HCT116 (cell line): ENCODE measurements around the gene ANKRA2. TPM values are rescaled to one million over a fixed set of nuclear protein-coding genes. Genes with fewer than 3 reads are reported as not detected.

Source experiments
- ATAC-seq: fragments of 200-7000 bp; cut with Tn5 transposase; 2 replicates; pipeline ENCODE4 v1.9.1; 2020; ENCODE audit warnings: mild to moderate bottlenecking, moderate library complexity
- BruUV-seq: library from RNA; stranded (reverse); fragments of 400-500 nt; replicated peaks from 2 replicates; lab custom pipeline; 2021; lab: Mats Ljungman, UMichigan
- CTCF ChIA-PET: fragments of 300-600 bp; sonication (Branson Sonifier 250); formaldehyde crosslinking; loops from one replicate; lab custom pipeline; 2021; ENCODE audit warnings: antibody characterized with exemption; lab: Charles Lee
- POLR2A ChIA-PET: fragments of 300-600, 350-600 bp; sonication (Branson Sonifier 250); formaldehyde crosslinking; loops from one replicate; lab custom pipeline; 2021; ENCODE audit warnings: antibody characterized with exemption; lab: Charles Lee
- RAD21 ChIA-PET, 2 experiments: fragments of 300-600 bp; sonication (Branson Sonifier 250); formaldehyde crosslinking; loops; one replicate each; lab custom pipeline; 2023; ENCODE audit warnings: low total read pairs in 2 of 2; ENCODE audit not compliant: uncharacterized antibody in 2 of 2, unreplicated experiment in 2 of 2, low non-redundant PET in 1 of 2; lab: Charles Lee
- DNase-seq: peaks from one replicate; pipeline ENCODE4 v3.0.0-alpha.2; 2010; ENCODE audit warnings: low read depth, low spot score
- H2AFZ ChIP-seq: fragments of 200-600 bp; shearing (Covaris generic), sonication (generic); 2 replicates; pipeline ENCODE4 v1.6.1; 2017; ENCODE audit warnings: low read depth, mixed run types, mixed read lengths, antibody characterized with exemption, low read length; ENCODE audit not compliant: poor library complexity, severe bottlenecking
- H3K27ac ChIP-seq: 2 replicates; pipeline ENCODE4 v1.5.1; 2012; ENCODE audit warnings: low read depth, low read length
- H3K27me3 ChIP-seq: fragments of 200-600 bp; sonication (generic); 2 replicates; pipeline ENCODE4 v1.6.1; 2016; ENCODE audit warnings: mixed run types, low read length, mixed read lengths; ENCODE audit not compliant: insufficient read depth
- H3K36me3 ChIP-seq, 2 experiments: fragments of 200-500 bp in 1 of 2; fragments of 200-600 bp in 1 of 2; sonication (Bioruptor generic) in 1 of 2; sonication (generic) in 1 of 2; 2 replicates each; pipeline versions ENCODE4 v1.5.1 to v1.6.1; 2014 to 2016; ENCODE audit warnings: low read length in 2 of 2, inconsistent platforms in 1 of 2, mixed read lengths in 1 of 2, mixed run types in 1 of 2; ENCODE audit not compliant: insufficient read depth in 2 of 2, control insufficient read depth in 1 of 2
- H3K4me1 ChIP-seq, 2 experiments: fragments of 200-600 bp in 1 of 2; sonication (generic) in 1 of 2; 2 replicates each; pipeline versions ENCODE4 v1.5.1 to v1.6.1; 2012 to 2017; ENCODE audit warnings: low read length in 2 of 2, inconsistent platforms in 1 of 2, mild to moderate bottlenecking in 1 of 2, mixed read lengths in 1 of 2, mixed run types in 1 of 2, moderate library complexity in 1 of 2; ENCODE audit not compliant: insufficient read depth in 2 of 2, control insufficient read depth in 1 of 2
- H3K4me2 ChIP-seq: fragments of 200-600 bp; sonication (generic); 2 replicates; pipeline ENCODE4 v1.6.1; 2017; ENCODE audit warnings: mixed run types, low read length, mixed read lengths
- H3K4me3 ChIP-seq, 2 experiments: fragments of 200-600 bp in 1 of 2; sonication (generic) in 1 of 2; replicated peaks in 1 of 2; 2 replicates each; pipeline ENCODE4 v1.5.1; 2011 to 2016; ENCODE audit warnings: low read length in 2 of 2, control low read depth in 1 of 2, low read depth in 1 of 2, mild to moderate bottlenecking in 1 of 2, mixed read lengths in 1 of 2, mixed run types in 1 of 2
- H3K79me2 ChIP-seq: fragments of 200-600 bp; sonication (generic); 2 replicates; pipeline ENCODE4 v1.6.1; 2017; ENCODE audit warnings: mild to moderate bottlenecking, mixed run types, low read length, moderate library complexity, mixed read lengths; ENCODE audit not compliant: insufficient read depth
- H3K9ac ChIP-seq: fragments of 200-600 bp; sonication (generic); 2 replicates; pipeline ENCODE4 v1.6.1; 2016; ENCODE audit warnings: low read length, mixed read lengths
- H3K9me2 ChIP-seq: fragments of 200-600 bp; sonication (generic), shearing (Covaris generic); 2 replicates; pipeline ENCODE4 v1.6.1; 2017; ENCODE audit warnings: mixed run types, mild to moderate bottlenecking, moderate library complexity; ENCODE audit not compliant: insufficient read depth
- H3K9me3 ChIP-seq, 2 experiments: fragments of 200-500 bp in 1 of 2; fragments of 200-600 bp in 1 of 2; sonication (Bioruptor generic) in 1 of 2; sonication (generic) in 1 of 2; 2 replicates each; pipeline ENCODE4 v1.6.1; 2014 to 2017; ENCODE audit warnings: low read length in 2 of 2, mixed read lengths in 2 of 2, inconsistent platforms in 1 of 2, low read depth in 1 of 2, mild to moderate bottlenecking in 1 of 2, mixed run types in 1 of 2, moderate library complexity in 1 of 2; ENCODE audit not compliant: control insufficient read depth in 1 of 2, insufficient read depth in 1 of 2
- H4K20me1 ChIP-seq: fragments of 200-600 bp; sonication (generic), shearing (Covaris generic); 2 replicates; pipeline ENCODE4 v1.6.1; 2017; ENCODE audit warnings: mixed run types, mild to moderate bottlenecking, moderate library complexity; ENCODE audit not compliant: insufficient read depth
- CEBPB ChIP-seq: IDR thresholded peaks from 2 replicates; pipeline ENCODE4 v1.6.1; 2012; ENCODE audit warnings: low read depth
- ELF1 ChIP-seq: IDR thresholded peaks from 2 replicates; pipeline ENCODE4 v1.6.1; 2012; ENCODE audit warnings: low read depth, borderline replicate concordance
- EZH2 ChIP-seq: fragments of 200-600 bp; sonication (generic); IDR thresholded peaks from 2 replicates; pipeline ENCODE4 v1.6.1; 2017; ENCODE audit warnings: antibody characterized with exemption, mixed run types
- FOSL1 ChIP-seq: IDR thresholded peaks from 2 replicates; pipeline ENCODE4 v1.6.1; 2012; ENCODE audit warnings: low read depth
- JUND ChIP-seq: IDR thresholded peaks from 2 replicates; pipeline ENCODE4 v1.6.1; 2012
- POLR2A ChIP-seq: IDR thresholded peaks from 2 replicates; pipeline ENCODE4 v1.7.0; 2011; ENCODE audit warnings: borderline replicate concordance; ENCODE audit not compliant: insufficient read depth, insufficient read length; ENCODE audit errors: extremely low read depth
- POLR2AphosphoS5 ChIP-seq: IDR thresholded peaks from 2 replicates; pipeline ENCODE4 v1.6.1; 2011; ENCODE audit warnings: mild to moderate bottlenecking, low read depth, low read length, moderate library complexity
- RAD21 ChIP-seq: IDR thresholded peaks from 2 replicates; pipeline ENCODE4 v1.6.1; 2012; ENCODE audit warnings: low read depth, mild to moderate bottlenecking
- SIN3A ChIP-seq: IDR thresholded peaks from 2 replicates; pipeline ENCODE4 v1.6.1; 2012; ENCODE audit warnings: low read depth
- SRF ChIP-seq: IDR thresholded peaks from 2 replicates; pipeline ENCODE4 v1.6.1; 2012; ENCODE audit warnings: low read depth
- ZFX ChIP-seq: fragments of 450-650 bp; IDR thresholded peaks from 2 replicates; pipeline ENCODE4 v1.6.1; 2017
- ZNF274 ChIP-seq: fragments of 200-500 bp; sonication (Bioruptor generic); IDR thresholded peaks from 2 replicates; pipeline ENCODE4 v1.6.1; 2014; ENCODE audit warnings: mild to moderate bottlenecking, low read depth, low read length, inconsistent platforms
- intact Hi-C: fragments of 100-400 bp; cut with micrococcal nuclease; formaldehyde crosslinking; loops from 2 replicates; pipeline ENCODE4 v1.10.0; 2022
- total RNA-seq: library from RNA; stranded (reverse); gene quantifications from one replicate; pipeline ENCODE4 v1.2.1, GENCODE V29; 2021; ENCODE audit not compliant: unreplicated experiment
- TF ChIP-seq, protein P1 (sequence below): IDR thresholded peaks from 2 replicates; pipeline ENCODE4 v1.6.1; 2011; ENCODE audit warnings: mild to moderate bottlenecking, low read length, moderate library complexity; ENCODE audit not compliant: insufficient replicate concordance; ENCODE audit errors: extremely low read depth
- TF ChIP-seq, protein P2 (sequence below): IDR thresholded peaks from 2 replicates; pipeline ENCODE4 v1.6.1; 2012

ANKRA2 gene
- total RNA-seq, 1 experiment from 2014 or later: 17.0 TPM

DNA sequence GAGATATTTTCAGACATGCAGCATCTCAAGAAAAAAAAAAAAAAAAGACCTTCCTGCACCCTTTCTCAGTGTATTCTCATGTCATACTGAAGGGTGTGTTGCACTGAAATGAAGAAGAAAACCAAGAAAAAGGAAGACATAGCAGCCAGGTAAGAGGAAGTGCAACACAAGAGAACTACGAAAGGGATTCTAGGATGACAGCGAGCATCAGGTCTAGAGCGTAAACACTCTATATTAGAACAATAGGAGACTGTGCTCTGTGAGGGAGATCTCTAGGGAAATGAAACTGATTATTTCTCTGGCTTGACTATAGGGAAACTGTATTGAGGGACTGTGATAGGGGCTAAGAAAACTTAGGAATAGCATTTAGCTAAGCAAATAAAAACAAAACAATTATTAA is 37.2 kb downstream of the ANKRA2 start:
- no peaks in the 10 kb centered on the region for H4K20me1 ChIP-seq
- no peak for DNase-seq
- ChIA-PET RAD21 (no interaction called here), POLR2A (no interaction called here), CTCF (no interaction called here)
- H3K27ac ChIP-seq: no peak overlapping the region
- H3K4me2 ChIP-seq: no peak overlapping the region
- H3K4me3 ChIP-seq: no peak overlapping the region
- no peak overlapping the region for H3K9ac ChIP-seq
- BruUV-seq: no TSS peak
- H3K79me2 ChIP-seq: no peaks in the 10 kb centered on the region
- no peaks in the 10 kb centered on the region for H3K36me3 ChIP-seq
- H3K27me3 ChIP-seq: no peaks in the 10 kb centered on the region
- H3K9me2 ChIP-seq: no peaks in the 10 kb centered on the region
- 0 out of 4 replicates have a peak, but pooled peaks cover 0 to 3% of the 10 kb centered on the region in 2 experiments for H3K4me1 ChIP-seq
- no peak for ATAC-seq
- no peaks in the 10 kb centered on the region for H3K9me3 ChIP-seq
- H2AFZ ChIP-seq: no peak overlapping the region
- intact Hi-C loops: no loop called here
- TF ChIP-seq, protein P1, sequence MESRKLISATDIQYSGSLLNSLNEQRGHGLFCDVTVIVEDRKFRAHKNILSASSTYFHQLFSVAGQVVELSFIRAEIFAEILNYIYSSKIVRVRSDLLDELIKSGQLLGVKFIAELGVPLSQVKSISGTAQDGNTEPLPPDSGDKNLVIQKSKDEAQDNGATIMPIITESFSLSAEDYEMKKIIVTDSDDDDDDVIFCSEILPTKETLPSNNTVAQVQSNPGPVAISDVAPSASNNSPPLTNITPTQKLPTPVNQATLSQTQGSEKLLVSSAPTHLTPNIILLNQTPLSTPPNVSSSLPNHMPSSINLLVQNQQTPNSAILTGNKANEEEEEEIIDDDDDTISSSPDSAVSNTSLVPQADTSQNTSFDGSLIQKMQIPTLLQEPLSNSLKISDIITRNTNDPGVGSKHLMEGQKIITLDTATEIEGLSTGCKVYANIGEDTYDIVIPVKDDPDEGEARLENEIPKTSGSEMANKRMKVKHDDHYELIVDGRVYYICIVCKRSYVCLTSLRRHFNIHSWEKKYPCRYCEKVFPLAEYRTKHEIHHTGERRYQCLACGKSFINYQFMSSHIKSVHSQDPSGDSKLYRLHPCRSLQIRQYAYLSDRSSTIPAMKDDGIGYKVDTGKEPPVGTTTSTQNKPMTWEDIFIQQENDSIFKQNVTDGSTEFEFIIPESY: no peak
- TF ChIP-seq CEBPB: no peak
- no peak for TF ChIP-seq POLR2A
- TF ChIP-seq SRF: no peak

DNA sequence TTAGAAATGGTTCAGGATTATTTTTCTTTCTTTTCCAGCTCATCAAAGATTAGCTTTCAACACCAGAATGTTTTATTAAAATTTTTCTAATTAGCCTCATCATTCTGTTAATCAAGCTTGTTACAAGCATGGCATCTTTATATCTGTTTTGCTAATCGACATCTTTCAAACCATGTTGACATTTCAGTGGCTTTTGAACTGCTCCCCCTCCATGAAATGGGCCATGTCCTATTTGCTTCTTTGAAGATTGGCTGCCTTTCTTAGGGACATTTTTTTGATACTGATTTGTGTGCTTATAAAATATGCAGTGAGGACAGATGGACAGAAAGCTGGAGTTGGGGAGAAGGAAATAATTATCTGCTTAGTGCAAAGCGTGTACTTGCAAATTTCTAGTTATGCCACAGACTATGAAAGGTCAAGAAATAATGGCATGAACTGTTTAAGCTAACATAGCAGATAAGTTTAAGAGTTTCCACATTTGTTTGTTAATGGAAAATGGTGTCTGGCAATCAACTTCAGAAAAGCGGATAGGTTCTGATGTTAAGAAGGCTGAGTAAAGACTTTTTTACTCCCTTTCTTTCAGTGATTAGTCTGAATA is 39.7 kb downstream of the ANKRA2 start:
- Histone ChIP-seq H3K4me1 (no peaks in the 10 kb centered on the region), H3K79me2 (no peaks in the 10 kb centered on the region), H3K4me2 (no peak overlapping the region), H3K9me2 (no peaks in the 10 kb centered on the region), H3K9ac (no peak overlapping the region), H4K20me1 (no peaks in the 10 kb centered on the region), H3K36me3 (no peaks in the 10 kb centered on the region), H3K9me3 (no peaks in the 10 kb centered on the region), H3K4me3 (no peak overlapping the region), H3K27ac (no peak overlapping the region), H3K27me3 (no peaks in the 10 kb centered on the region), H2AFZ (no peak overlapping the region)
- DNase-seq (no peak), ATAC-seq (no peak)
- CTCF ChIA-PET: interaction anchor here (0.8 to 1.3 kb wide), 2 partner anchors 12 to 267 kb away, joined by 3 read pairs; no protein-coding TSS in a partner anchor
- intact Hi-C loops: no loop called here
- TF ChIP-seq POLR2AphosphoS5 (no peak), FOSL1 (no peak), ZNF274 (no peak), RAD21 (no peak), SIN3A (no peak), ZFX (no peak), JUND (no peak), EZH2 (no peak), POLR2A (no peak), ELF1 (no peak)
- TF ChIP-seq, protein P1: no peak
- TF ChIP-seq, protein P2, sequence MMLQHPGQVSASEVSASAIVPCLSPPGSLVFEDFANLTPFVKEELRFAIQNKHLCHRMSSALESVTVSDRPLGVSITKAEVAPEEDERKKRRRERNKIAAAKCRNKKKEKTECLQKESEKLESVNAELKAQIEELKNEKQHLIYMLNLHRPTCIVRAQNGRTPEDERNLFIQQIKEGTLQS: no peak
- RAD21 ChIA-PET: no interaction called here
- POLR2A ChIA-PET: no interaction called here
- no TSS peak for BruUV-seq
